GM13977 (cell line): ENCODE data around the gene RAPGEF5.

ENCODE experiments used
- DNase-seq: peaks from one replicate; pipeline ENCODE4 v3.0.0; 2012; ENCODE audit warnings: low spot score
- CTCF ChIP-seq: IDR thresholded peaks from 2 replicates; pipeline ENCODE4 v1.5.1; 2012; ENCODE audit warnings: mild to moderate bottlenecking, control low read depth; ENCODE audit not compliant: insufficient read depth; ENCODE audit errors: extremely low read depth, missing control alignments
- in situ Hi-C: fragments of 300-500 bp; cut with MboI; formaldehyde crosslinking; loops from one replicate; pipeline ENCODE4 v1.12.0; 2022; ENCODE audit warnings: low sequenced_read_pairs, low pct_unique_long_range_greater_than_20kb, mixed read lengths, inconsistent platforms; ENCODE audit not compliant: unreplicated experiment

RAPGEF5 gene

GRCh38 chr7:22210355-22210754 lies 146.6 kb downstream of the RAPGEF5 start:
- no peak for DNase-seq
- TF ChIP-seq CTCF: no peak
- in situ Hi-C loops: no loop called here

GRCh38 chr7:22208799-22209198 lies 148.2 kb downstream of the RAPGEF5 start:
- in situ Hi-C loops: no loop called here
- no peak for DNase-seq
- no peak for TF ChIP-seq CTCF

GRCh38 chr7:22207724-22208225 lies 149.2 kb downstream of the RAPGEF5 start:
- in situ Hi-C loops: no loop called here
- TF ChIP-seq CTCF: no peak
- DNase-seq: no peak

GRCh38 chr7:22205631-22206030 lies 151.3 kb downstream of the RAPGEF5 start:
- TF ChIP-seq CTCF: no peak
- in situ Hi-C loops: no loop called here

GRCh38 chr7:22204312-22204711 lies 152.6 kb downstream of the RAPGEF5 start:
- no peak for DNase-seq
- in situ Hi-C loops: no loop called here
- no peak for TF ChIP-seq CTCF

More at GRCh38 chr7:22205631-22206030, 151.3 kb downstream of the RAPGEF5 start:
- DNase-seq: no peak

- in situ Hi-C loops: no loop called here
- TF ChIP-seq CTCF: no peak
- no peak for DNase-seq
These were observed 154.8 kb downstream of the RAPGEF5 start for GRCh38 chr7:22202141-22202540.

- TF ChIP-seq CTCF: no peak
- in situ Hi-C loops: no loop called here
- no peak for DNase-seq
These were observed 155.6 kb downstream of the RAPGEF5 start for GRCh38 chr7:22201186-22201880.
